ENCODE data around the gene TPK1. TPM values are rescaled to one million over a fixed set of nuclear protein-coding genes. Genes with fewer than 3 reads are reported as not detected.
"Not testable (repeated sequence)": the region's sequence is repeated elsewhere in the genome, so short reads cannot be mapped to it uniquely, and the experiment has no call there.

TPK1 gene
- total RNA-seq, 1 donor from 2014 or later: 4.0 TPM

GRCh38 chr7:144731661-144732351 is 104.0 kb downstream of the TPK1 start:
- DNase-seq (ENCODE audit: low read depth, low spot score): no peak
- Mint-ChIP-seq H3K4me3 (no peak overlapping the region), H3K36me3 (ENCODE audit: low read depth) (no peaks in the 10 kb centered on the region), H3K4me1 (no peaks in the 10 kb centered on the region), H3K9me3 (peaks cover 4% of the 10 kb centered on the region), H3K27me3 (ENCODE audit: low read depth) (no peaks in the 10 kb centered on the region), H3K27ac (ENCODE audit: unreplicated experiment) (no peak overlapping the region)
- TF ChIP-seq CTCF (conservative IDR thresholded peaks at IDR 0.05): no peak

DNA sequence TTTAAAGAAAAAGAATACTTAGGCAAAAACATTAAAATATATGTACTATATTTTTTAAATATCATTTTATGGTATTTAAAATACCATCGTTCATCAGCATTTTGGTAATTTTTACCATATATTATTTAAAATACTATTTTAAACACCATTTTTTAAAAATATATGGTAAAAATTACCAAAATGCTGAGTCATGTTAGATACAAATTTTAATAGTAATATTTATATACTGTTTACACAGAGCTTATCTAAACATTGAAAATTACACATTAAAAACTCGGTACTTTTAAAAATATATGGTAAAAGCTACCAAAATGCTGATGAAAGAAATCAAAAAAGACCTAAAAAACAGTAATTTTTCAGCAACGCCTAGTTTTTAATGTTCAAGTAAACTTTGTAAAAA is 105.6 kb downstream of the TPK1 start:
- Mint-ChIP-seq H3K9me3 (peaks cover 4% of the 10 kb centered on the region), H3K27me3 (ENCODE audit: low read depth) (no peaks in the 10 kb centered on the region), H3K4me1 (no peaks in the 10 kb centered on the region), H3K27ac (ENCODE audit: unreplicated experiment) (no peak overlapping the region), H3K36me3 (ENCODE audit: low read depth) (no peaks in the 10 kb centered on the region), H3K4me3 (no peak overlapping the region)
- no peak for TF ChIP-seq CTCF (conservative IDR thresholded peaks at IDR 0.05)
- no peak for DNase-seq (ENCODE audit: low read depth, low spot score)

DNA sequence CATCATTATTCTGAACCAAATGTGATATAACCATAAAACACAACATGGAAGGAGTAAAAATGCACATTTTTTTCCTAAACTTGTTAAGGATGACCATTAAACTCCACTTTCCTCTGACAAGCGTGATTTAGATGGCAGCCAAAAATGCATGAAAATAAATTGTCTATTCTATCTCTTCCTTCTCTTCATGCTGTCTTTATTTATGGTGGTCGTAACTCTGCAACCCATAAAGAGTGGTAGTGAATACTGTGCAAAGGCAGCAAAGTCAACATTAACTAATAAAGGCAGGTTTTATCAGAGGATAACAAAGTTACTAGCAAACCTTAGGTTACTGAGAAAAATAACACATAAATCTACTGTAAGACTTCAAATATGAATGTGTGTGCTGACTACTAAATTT is 106.6 kb downstream of the TPK1 start:
- no peak for DNase-seq (ENCODE audit: low read depth, low spot score)
- Mint-ChIP-seq H3K27me3 (ENCODE audit: low read depth) (no peaks in the 10 kb centered on the region), H3K9me3 (peaks cover 4% of the 10 kb centered on the region), H3K4me3 (no peak overlapping the region), H3K36me3 (ENCODE audit: low read depth) (no peaks in the 10 kb centered on the region), H3K4me1 (no peaks in the 10 kb centered on the region), H3K27ac (ENCODE audit: unreplicated experiment) (no peak overlapping the region)
- TF ChIP-seq CTCF (conservative IDR thresholded peaks at IDR 0.05): no peak

GRCh38 chr7:144728551-144728950 is 107.3 kb downstream of the TPK1 start:
- Mint-ChIP-seq H3K4me3 (no peak overlapping the region), H3K27ac (ENCODE audit: unreplicated experiment) (no peak overlapping the region), H3K27me3 (ENCODE audit: low read depth) (no peaks in the 10 kb centered on the region), H3K9me3 (peaks cover 4% of the 10 kb centered on the region), H3K36me3 (ENCODE audit: low read depth) (no peaks in the 10 kb centered on the region), H3K4me1 (no peaks in the 10 kb centered on the region)
- TF ChIP-seq CTCF (conservative IDR thresholded peaks at IDR 0.05): no peak
- no peak for DNase-seq (ENCODE audit: low read depth, low spot score)

DNA sequence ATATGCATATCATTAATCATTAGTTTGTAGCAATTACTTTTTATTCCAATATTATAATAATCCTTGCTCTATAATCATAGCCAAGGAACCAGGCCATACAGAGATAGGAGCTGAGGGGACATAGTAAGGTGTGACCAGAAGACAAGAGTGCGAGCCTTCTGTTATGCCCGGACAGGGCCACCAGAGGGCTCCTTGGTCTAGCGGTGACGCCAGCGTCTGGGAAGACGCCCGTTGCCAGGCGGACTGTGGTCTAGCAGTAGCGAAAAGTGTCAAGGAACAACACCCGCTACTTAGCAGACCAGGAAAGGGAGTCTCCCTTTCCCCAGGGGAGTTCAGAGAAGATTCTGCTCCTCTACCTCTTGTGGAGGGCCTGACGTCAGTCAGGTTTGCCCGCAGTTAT is 109.0 kb downstream of the TPK1 start:
- DNase-seq (ENCODE audit: low read depth, low spot score); H3K9me3 Mint-ChIP-seq; H3K36me3 Mint-ChIP-seq (ENCODE audit: low read depth); H3K4me1 Mint-ChIP-seq; H3K27me3 Mint-ChIP-seq (ENCODE audit: low read depth); H3K4me3 Mint-ChIP-seq: not testable (repeated sequence)
- H3K27ac Mint-ChIP-seq (ENCODE audit: unreplicated experiment): peak overlapping the region; percentile 50
- peak; percentile 24 for TF ChIP-seq CTCF (conservative IDR thresholded peaks at IDR 0.05)
